ENCODE data around the gene PI16. TPM values are rescaled to one million over a fixed set of nuclear protein-coding genes. Genes with fewer than 3 reads are reported as not detected.

Gene PI16
- total and polyA plus RNA-seq, 4 donors: 0.12 to 0.25 (median 0.24) TPM; not detected in 1

- TF ChIP-seq HNF4G (IDR thresholded peaks at IDR 0.05) (no peak), ATF3 (IDR thresholded peaks at IDR 0.05) (no peak), HNF4A (conservative IDR thresholded peaks at IDR 0.05) (no peak), YY1 (IDR thresholded peaks at IDR 0.05) (no peak), TAF1 (conservative IDR thresholded peaks at IDR 0.05) (no peak), SP1 (IDR thresholded peaks at IDR 0.05) (no peak), ZBTB33 (IDR thresholded peaks at IDR 0.05) (no peak), JUND (IDR thresholded peaks at IDR 0.05) (no peak)
- TF ChIP-seq, protein P1, sequence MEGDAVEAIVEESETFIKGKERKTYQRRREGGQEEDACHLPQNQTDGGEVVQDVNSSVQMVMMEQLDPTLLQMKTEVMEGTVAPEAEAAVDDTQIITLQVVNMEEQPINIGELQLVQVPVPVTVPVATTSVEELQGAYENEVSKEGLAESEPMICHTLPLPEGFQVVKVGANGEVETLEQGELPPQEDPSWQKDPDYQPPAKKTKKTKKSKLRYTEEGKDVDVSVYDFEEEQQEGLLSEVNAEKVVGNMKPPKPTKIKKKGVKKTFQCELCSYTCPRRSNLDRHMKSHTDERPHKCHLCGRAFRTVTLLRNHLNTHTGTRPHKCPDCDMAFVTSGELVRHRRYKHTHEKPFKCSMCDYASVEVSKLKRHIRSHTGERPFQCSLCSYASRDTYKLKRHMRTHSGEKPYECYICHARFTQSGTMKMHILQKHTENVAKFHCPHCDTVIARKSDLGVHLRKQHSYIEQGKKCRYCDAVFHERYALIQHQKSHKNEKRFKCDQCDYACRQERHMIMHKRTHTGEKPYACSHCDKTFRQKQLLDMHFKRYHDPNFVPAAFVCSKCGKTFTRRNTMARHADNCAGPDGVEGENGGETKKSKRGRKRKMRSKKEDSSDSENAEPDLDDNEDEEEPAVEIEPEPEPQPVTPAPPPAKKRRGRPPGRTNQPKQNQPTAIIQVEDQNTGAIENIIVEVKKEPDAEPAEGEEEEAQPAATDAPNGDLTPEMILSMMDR (IDR thresholded peaks at IDR 0.05; ENCODE audit: low read depth, low read length, missing input control): no peak
- Histone ChIP-seq H3K9me3 (ENCODE audit: control insufficient read depth in 4 of 4, low read length in 3 of 4) (no peaks in the 10 kb centered on the region), H3K9ac (ENCODE audit: low read depth in 1 of 2, low read length in 2 of 2) (no peak overlapping the region), H3K36me3 (ENCODE audit: control insufficient read depth in 4 of 4, insufficient read depth in 3 of 4, low read depth in 1 of 4, low read length in 3 of 4) (peaks cover 8 to 20% (median 15%) of the 10 kb centered on the region in 4 donors), H3K27me3 (ENCODE audit: control insufficient read depth in 4 of 4, insufficient read depth in 4 of 4, low read length in 3 of 4) (no peaks in the 10 kb centered on the region), H3K27ac (ENCODE audit: low read depth in 1 of 2, low read length in 2 of 2) (no peak overlapping the region), H3K4me3 (ENCODE audit: low read depth in 1 of 3, low read length in 3 of 3) (no peak overlapping the region), H3K4me1 (ENCODE audit: control insufficient read depth in 4 of 4, insufficient read depth in 4 of 4, low read length in 3 of 4) (no peaks in the 10 kb centered on the region)
- no peak for DNase-seq (ENCODE audit: low spot score)
- 90% methylated on average over 6 of the region's 6 CpGs for WGBS
Observed at GRCh38 chr6:36964349-36964748, 9.8 kb downstream of the PI16 start.

DNA sequence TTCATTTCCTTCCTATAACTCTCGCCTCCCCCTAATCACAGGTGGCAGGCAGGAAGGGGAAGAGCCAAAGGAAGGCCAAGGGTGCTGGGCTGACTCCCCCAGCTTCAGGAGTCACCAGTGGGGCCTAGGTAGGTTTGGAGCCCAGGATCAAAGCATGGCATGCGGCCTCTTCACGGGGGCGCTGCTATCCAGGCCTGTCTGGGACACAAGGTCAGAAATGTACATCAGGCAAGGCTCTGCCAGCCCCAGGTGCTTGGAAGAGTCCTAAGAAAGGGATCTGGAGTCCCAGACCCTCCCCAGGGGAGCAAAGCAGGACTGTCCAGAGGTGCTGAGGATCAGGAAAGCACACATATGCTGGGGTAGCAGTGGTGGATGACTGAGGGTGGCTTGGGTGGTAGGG lies 10.4 kb downstream of the PI16 start:
- H3K9ac ChIP-seq (ENCODE audit: low read depth in 1 of 2, low read length in 2 of 2): no peak overlapping the region
- no peaks in the 10 kb centered on the region for H3K9me3 ChIP-seq (ENCODE audit: control insufficient read depth in 4 of 4, low read length in 3 of 4)
- no peak overlapping the region for H3K4me3 ChIP-seq (ENCODE audit: low read depth in 1 of 3, low read length in 3 of 3)
- no peak overlapping the region for H3K27ac ChIP-seq (ENCODE audit: low read depth in 1 of 2, low read length in 2 of 2)
- H3K4me1 ChIP-seq (ENCODE audit: control insufficient read depth in 4 of 4, insufficient read depth in 4 of 4, low read length in 3 of 4): no peaks in the 10 kb centered on the region
- 86% methylated on average over 4 of the region's 4 CpGs for WGBS
- H3K36me3 ChIP-seq (ENCODE audit: control insufficient read depth in 4 of 4, insufficient read depth in 3 of 4, low read depth in 1 of 4, low read length in 3 of 4): peaks cover 11 to 26% (median 19%) of the 10 kb centered on the region in 4 donors
- H3K27me3 ChIP-seq (ENCODE audit: control insufficient read depth in 4 of 4, insufficient read depth in 4 of 4, low read length in 3 of 4): no peaks in the 10 kb centered on the region
- no peak for TF ChIP-seq EGR1 (IDR thresholded peaks at IDR 0.05; ENCODE audit: low read depth in 2 of 2)
- no peak for TF ChIP-seq NR2F2 (IDR thresholded peaks at IDR 0.05)
- no peak for TF ChIP-seq FOXA1 (IDR thresholded peaks at IDR 0.05)
- TF ChIP-seq RXRA (IDR thresholded peaks at IDR 0.05): no peak
- TF ChIP-seq HNF4A (conservative IDR thresholded peaks at IDR 0.05): no peak
- TF ChIP-seq, protein P1 (IDR thresholded peaks at IDR 0.05; ENCODE audit: low read depth, low read length, missing input control): no peak
- TF ChIP-seq, protein P2, sequence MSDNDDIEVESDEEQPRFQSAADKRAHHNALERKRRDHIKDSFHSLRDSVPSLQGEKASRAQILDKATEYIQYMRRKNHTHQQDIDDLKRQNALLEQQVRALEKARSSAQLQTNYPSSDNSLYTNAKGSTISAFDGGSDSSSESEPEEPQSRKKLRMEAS (IDR thresholded peaks at IDR 0.05): no peak
- TF ChIP-seq, protein P3, sequence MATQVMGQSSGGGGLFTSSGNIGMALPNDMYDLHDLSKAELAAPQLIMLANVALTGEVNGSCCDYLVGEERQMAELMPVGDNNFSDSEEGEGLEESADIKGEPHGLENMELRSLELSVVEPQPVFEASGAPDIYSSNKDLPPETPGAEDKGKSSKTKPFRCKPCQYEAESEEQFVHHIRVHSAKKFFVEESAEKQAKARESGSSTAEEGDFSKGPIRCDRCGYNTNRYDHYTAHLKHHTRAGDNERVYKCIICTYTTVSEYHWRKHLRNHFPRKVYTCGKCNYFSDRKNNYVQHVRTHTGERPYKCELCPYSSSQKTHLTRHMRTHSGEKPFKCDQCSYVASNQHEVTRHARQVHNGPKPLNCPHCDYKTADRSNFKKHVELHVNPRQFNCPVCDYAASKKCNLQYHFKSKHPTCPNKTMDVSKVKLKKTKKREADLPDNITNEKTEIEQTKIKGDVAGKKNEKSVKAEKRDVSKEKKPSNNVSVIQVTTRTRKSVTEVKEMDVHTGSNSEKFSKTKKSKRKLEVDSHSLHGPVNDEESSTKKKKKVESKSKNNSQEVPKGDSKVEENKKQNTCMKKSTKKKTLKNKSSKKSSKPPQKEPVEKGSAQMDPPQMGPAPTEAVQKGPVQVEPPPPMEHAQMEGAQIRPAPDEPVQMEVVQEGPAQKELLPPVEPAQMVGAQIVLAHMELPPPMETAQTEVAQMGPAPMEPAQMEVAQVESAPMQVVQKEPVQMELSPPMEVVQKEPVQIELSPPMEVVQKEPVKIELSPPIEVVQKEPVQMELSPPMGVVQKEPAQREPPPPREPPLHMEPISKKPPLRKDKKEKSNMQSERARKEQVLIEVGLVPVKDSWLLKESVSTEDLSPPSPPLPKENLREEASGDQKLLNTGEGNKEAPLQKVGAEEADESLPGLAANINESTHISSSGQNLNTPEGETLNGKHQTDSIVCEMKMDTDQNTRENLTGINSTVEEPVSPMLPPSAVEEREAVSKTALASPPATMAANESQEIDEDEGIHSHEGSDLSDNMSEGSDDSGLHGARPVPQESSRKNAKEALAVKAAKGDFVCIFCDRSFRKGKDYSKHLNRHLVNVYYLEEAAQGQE (IDR thresholded peaks at IDR 0.05): no peak
- TF ChIP-seq HNF4G (IDR thresholded peaks at IDR 0.05): no peak
- TF ChIP-seq ATF3 (IDR thresholded peaks at IDR 0.05): no peak
- no peak for TF ChIP-seq FOXA2 (IDR thresholded peaks at IDR 0.05)
- TF ChIP-seq SP1 (IDR thresholded peaks at IDR 0.05): no peak
- TF ChIP-seq YY1 (IDR thresholded peaks at IDR 0.05): no peak
- TF ChIP-seq TAF1 (conservative IDR thresholded peaks at IDR 0.05): no peak
- no peak for TF ChIP-seq JUND (IDR thresholded peaks at IDR 0.05)
- no peak for TF ChIP-seq RAD21 (IDR thresholded peaks at IDR 0.05)
- no peak for TF ChIP-seq GABPA (IDR thresholded peaks at IDR 0.05 in 1 of 2, conservative IDR thresholded peaks at IDR 0.05 in 1 of 2)
- TF ChIP-seq ZBTB33 (IDR thresholded peaks at IDR 0.05): no peak
- DNase-seq (ENCODE audit: low spot score): no peak
